ENCODE results near the gene CD164L2.

GRCh38 chr1:27405074-27405473 is 21.9 kb upstream of the CD164L2 start:
- no peak for TF ChIP-seq EZH2 (IDR thresholded peaks at IDR 0.05; ENCODE audit: low read depth)
- no peak for TF ChIP-seq CTCF (conservative IDR thresholded peaks at IDR 0.05)
